Measurements from ENCODE around the gene TRPM5.
A peak's percentile ranks its signal among the peaks of the same experiment; 100 is the strongest.

Gene TRPM5

GRCh38 chr11:2451916-2452315, 7.6 kb upstream of the TRPM5 start:
- DNase-seq = no peak

DNA sequence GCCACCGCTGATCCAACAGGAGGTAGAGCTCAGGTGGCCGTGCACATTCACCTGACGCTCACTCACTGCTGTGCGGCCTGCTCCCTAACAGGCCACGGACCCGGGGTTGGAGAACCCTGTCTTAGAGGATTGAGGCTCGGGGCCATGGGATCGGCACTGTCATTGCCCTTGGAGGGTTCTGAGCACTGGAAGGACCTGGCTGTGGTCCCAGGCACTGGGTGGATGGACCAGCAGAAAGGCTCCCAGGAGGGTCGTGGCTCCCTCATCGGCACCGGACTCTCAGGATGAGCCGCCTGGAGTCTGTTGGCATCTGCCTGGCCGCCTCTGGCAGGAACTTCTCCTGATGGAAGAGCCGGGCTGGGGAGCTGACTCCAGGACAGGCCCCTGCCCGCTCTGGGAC, 7.0 kb upstream of the TRPM5 start:
- no peak for DNase-seq

DNA sequence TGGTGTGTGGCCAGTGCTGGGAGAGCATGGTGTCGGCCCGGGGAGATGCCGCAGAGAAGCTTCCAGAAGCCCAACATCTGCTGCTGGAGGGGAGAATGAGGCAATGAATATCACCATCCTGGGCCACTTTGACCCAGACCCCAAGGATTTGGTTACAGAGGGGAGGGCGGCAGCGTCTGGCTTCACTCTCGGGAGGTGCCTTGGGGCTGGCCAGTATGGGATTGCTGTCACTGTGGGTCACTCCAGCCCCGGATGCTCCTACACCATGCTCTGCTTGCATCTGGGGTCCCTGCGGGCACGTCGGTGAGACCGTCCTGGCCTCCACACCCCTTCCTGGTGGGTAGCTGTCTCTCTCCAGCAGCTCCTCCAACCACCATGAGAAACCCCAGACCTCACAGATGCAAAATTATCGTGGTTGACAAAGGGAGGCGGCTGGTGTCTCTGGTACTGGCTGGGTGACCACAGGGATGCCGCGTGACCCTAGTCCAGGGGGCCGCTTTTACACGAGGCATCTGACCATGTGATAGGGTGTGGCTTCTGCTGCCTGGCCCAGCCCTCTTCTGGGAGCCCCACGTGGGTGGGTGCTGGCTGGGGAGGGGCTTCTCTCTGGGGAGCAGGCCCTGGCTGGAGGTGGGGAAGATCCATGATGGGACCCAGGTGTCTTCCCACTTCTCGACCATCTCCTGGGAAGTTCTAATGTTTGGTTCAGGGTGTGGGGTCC, 6.2 kb upstream of the TRPM5 start:
- no peak for DNase-seq

GRCh38 chr11:2449548-2450320, 5.4 kb upstream of the TRPM5 start:
- DNase-seq = no peak

- no peak for DNase-seq
Measured at GRCh38 chr11:2448661-2449547, 4.6 kb upstream of the TRPM5 start.

DNA sequence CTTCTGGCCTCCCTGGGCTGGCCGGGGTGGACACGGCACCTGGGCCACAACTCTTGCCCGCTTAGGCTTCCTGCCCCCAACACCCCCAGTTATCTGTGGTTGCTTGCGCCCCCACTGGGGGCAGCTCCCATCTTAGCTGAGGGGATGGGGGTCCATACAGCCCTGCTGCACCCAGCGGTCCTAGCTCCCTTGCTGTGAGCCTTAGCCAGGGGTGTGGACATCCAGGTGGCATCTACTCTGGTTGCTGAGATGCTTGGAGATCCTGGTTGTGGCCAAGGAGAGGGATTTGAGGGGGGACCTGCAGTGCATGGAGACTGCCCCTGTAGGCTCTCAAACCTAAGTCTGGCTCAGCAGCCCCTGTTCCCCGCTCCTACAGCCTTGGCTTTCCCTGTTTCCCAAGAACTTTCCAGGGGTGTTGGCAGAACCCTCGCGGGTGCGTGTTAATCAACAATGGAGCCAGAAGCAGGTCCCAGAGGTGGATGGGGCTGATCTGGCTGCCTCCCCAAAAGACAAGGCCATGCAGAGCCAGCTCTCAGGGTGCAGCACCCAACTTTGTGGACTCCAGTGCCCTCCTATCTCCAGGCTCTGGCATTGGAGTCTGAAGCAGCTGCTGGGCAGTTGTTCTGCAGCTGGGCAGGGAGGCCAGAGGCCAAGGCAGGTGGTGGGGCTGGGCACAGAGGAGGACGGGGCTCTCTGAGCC, 3.8 kb upstream of the TRPM5 start:
- no peak for DNase-seq

GRCh38 chr11:2447253-2447950, 3.1 kb upstream of the TRPM5 start:
- DNase-seq = no peak

GRCh38 chr11:2446590-2447252, 2.4 kb upstream of the TRPM5 start:
- no peak for DNase-seq

- DNase-seq = no peak
Measured at GRCh38 chr11:2445746-2446551, 1.6 kb upstream of the TRPM5 start.

DNA sequence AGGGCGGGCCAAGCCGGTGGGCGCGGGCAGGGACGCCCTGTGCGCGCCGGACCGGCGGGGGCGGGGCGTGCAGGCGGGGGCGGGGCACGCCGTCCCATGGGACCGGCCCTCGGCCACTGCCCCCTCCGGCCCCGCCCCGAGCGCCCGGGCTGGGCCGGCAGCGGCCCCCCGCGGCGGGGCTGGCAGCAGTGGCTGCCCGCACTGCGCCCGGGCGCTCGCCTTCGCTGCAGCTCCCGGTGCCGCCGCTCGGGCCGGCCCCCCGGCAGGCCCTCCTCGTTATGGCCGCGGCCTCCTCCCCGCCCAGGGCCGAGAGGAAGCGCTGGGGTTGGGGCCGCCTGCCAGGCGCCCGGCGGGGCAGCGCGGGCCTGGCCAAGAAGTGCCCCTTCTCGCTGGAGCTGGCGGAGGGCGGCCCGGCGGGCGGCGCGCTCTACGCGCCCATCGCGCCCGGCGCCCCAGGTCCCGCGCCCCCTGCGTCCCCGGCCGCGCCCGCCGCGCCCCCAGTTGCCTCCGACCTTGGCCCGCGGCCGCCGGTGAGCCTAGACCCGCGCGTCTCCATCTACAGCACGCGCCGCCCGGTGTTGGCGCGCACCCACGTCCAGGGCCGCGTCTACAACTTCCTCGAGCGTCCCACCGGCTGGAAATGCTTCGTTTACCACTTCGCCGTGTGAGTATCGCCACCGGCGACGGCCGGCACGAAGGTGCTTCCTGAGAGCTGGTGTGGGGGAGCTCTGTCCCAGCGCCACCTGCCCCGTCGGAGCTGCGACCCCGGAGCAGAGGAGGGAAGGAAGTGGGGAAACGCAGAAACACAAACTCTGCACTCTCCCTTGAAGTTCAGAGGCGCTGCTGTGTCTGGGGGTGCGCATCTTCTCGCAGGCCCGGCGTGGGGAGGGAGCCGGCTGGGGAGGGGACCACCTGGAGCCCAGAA, 769 bp upstream of the TRPM5 start, which contains the start of gene KCNQ1:
KCNQ1 (plus strand) TSS at position 188 of the 925 bp plus-strand sequence; CDS start at position 279, 91 bp downstream.
- peak; percentile 26 for DNase-seq

DNA sequence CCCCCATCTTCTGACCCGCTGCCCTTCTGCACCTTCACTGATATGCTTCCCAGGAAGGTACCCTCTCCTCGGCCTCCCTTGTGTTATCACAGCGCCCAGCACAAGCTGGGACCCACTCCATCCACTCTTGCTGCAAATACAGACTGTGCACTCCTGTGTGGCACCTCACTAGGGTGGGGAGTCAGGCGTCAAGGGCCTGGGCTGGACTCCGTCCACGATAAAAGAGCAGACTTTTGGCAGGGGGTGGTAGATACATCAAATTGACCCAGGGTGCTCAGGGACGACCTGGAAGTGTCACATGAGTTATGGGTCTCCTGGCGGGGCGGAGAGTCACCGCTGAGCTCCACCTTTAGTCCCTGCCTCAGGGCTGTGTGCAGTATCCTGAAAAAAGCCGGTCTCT, 908 bp downstream of the TRPM5 start:
- DNase-seq = no peak

- no peak for DNase-seq
Measured at GRCh38 chr11:2442589-2442988, 1.7 kb downstream of the TRPM5 start.

GRCh38 chr11:2441171-2441570, 3.1 kb downstream of the TRPM5 start:
- no peak for DNase-seq

- no peak for DNase-seq
Measured at GRCh38 chr11:2440646-2441045, 3.7 kb downstream of the TRPM5 start.

- no peak for DNase-seq
Measured at GRCh38 chr11:2439820-2440219, 4.5 kb downstream of the TRPM5 start.

DNA sequence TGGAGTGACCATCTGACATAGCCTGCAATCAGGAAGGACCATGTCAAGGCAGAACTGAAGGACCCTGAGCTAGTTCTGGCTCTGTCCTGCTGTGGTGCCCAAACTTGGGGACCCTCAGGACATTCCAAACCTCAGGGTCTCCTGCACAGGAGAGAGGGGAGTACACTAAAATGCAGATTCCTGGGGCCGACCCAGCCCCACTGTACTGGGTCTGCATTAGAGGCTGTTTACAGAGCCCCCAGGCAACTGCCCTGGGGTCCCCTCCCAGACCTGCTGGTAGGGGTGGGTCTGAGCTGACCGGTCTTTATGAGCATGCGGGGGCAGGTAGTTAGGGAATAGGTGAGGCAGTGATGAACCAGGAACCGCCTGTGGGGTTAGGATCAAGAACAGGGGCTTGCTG, 6.8 kb downstream of the TRPM5 start:
- no peak for DNase-seq

- DNase-seq = no peak
Measured at GRCh38 chr11:2436521-2437031, 7.7 kb downstream of the TRPM5 start.

GRCh38 chr11:2436013-2436520, 8.2 kb downstream of the TRPM5 start:
- no peak for DNase-seq
